Measurements from ENCODE around the gene ANGPT4.

DNA sequence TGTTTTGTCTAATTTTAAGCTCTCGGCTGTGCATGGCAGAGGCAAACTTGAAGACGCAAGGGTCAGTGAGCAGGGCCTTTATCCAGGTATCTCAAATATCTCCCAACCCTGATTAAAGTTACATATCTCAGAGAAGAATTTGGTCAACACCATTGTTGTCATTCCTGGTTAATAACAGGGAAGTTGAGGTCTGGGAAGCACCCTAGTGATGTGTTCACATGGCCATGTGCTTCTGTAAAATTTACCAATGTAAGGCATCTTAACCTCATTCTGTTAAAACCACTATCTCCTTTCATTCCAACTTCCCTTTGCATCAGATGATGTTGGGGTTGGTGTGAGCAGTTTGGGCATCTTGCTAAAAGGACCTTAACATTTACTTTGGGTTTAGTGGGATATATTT, 86.6 kb downstream of the ANGPT4 start:
- TF ChIP-seq TAF1 (IDR thresholded peaks at IDR 0.05; ENCODE audit: low read depth, low read length) = no peak
- TF ChIP-seq POLR2A (IDR thresholded peaks at IDR 0.05; ENCODE audit: low read depth, low read length) = no peak
- TF ChIP-seq POLR2AphosphoS5 (IDR thresholded peaks at IDR 0.05; ENCODE audit: low read depth, low read length) = no peak
- no peak for TF ChIP-seq SPI1 (IDR thresholded peaks at IDR 0.05; ENCODE audit: low read depth, low read length)
